ENCODE measurements around the gene MRPS12.
A peak's percentile ranks its signal among the peaks of the same experiment; 100 is the strongest.

MRPS12 gene

DNA sequence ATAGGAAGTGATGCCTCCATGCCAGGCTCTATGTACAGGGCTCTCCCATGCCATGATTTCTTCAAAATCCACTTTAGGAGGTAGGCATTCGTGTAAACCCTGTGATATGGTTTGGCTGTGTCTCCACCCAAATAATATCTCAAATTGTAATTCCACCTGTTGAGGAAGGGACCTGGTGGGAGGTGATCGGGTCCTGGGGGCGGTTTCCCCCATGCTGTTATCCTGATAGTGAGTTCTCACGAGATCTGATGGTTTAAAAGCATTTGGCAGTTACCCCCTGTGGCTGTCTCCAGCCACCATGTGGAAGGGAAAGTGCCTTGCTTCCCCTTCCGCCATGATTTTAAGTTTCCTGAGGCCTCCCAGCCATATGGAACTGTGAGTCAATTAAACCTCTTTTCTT, 8.3 kb upstream of the MRPS12 start:
- TF ChIP-seq, protein P1, sequence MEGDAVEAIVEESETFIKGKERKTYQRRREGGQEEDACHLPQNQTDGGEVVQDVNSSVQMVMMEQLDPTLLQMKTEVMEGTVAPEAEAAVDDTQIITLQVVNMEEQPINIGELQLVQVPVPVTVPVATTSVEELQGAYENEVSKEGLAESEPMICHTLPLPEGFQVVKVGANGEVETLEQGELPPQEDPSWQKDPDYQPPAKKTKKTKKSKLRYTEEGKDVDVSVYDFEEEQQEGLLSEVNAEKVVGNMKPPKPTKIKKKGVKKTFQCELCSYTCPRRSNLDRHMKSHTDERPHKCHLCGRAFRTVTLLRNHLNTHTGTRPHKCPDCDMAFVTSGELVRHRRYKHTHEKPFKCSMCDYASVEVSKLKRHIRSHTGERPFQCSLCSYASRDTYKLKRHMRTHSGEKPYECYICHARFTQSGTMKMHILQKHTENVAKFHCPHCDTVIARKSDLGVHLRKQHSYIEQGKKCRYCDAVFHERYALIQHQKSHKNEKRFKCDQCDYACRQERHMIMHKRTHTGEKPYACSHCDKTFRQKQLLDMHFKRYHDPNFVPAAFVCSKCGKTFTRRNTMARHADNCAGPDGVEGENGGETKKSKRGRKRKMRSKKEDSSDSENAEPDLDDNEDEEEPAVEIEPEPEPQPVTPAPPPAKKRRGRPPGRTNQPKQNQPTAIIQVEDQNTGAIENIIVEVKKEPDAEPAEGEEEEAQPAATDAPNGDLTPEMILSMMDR (IDR thresholded peaks at IDR 0.05), result no peak
- Histone ChIP-seq H3K4me1 (no peaks in the 10 kb centered on the region), H3K9me3 (no peaks in the 10 kb centered on the region), H3K36me3 (peaks cover 9 to 41% (median 11%) of the 10 kb centered on the region in 3 donors), H3K27ac (no peak overlapping the region), H3K27me3 (no peaks in the 10 kb centered on the region), H3K4me3 (no peak overlapping the region)
- peak in 1 of 2 donors; percentile 13 for DNase-seq
- intact Hi-C loops (cut with DNase I; ENCODE audit: low total_unique reads), result no loop called here

DNA sequence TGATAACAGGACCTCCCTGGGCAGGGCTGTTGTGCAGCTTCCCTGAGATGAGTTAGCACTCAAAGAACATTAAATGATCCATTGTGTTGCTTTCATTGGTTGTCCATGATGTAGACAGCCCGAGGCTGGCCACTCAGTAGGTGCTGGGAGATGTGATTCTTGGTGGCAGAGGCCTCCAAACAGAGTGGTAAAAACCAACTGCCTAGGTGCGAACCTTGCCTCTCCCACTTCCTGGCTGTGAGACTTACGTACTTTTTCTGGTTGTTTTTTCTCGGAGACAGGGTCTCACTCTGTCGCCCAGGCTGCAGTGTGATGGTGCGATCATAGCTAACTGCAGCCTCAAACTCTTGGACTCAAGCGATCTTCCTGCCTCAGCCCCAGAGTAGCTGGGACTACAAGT, 6.4 kb upstream of the MRPS12 start:
- Histone ChIP-seq H3K9me3 (no peaks in the 10 kb centered on the region), H3K36me3 (peaks cover 9 to 41% (median 11%) of the 10 kb centered on the region in 3 donors)
- intact Hi-C loops (cut with DNase I; ENCODE audit: low total_unique reads), result no loop called here

DNA sequence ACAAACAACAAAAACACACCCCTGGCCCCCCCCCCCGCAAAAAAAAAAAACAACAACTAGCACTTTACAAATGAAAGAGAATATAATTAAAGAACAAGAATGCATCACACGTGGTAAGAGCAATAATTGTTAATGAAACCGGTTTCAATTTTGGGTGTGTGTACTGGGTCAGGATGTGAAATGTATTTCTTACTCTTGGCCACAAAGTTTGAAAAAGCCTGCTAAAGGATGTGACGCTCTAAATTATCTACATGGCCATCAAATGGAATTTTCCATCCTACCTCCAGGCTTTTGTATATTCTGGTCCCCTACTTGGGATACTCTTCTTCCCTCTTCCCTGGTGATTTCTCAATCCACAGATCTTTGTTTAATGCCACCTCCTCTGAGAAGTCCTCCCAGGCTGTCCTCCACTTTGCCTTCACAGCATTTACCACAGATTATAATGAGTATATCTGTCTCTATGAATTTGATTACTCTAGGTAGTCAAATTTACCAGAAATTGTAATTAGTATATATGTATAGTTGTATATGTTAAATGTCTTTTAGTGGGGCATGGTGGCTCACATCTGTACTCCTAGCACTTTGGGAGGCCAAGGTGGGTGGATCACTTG, 2.2 kb upstream of the MRPS12 start:
- Histone ChIP-seq H3K27ac (no peak overlapping the region), H3K36me3 (peaks cover 13 to 37% (median 14%) of the 10 kb centered on the region in 3 donors), H3K9me3 (no peaks in the 10 kb centered on the region), H3K4me1 (peaks cover 0 to 21% (median 19%) of the 10 kb centered on the region in 4 donors), H3K27me3 (no peaks in the 10 kb centered on the region), H3K4me3 (no peak overlapping the region)
- no peak for DNase-seq
- intact Hi-C loops (cut with DNase I; ENCODE audit: low total_unique reads), result no loop called here
- TF ChIP-seq, protein P1 (IDR thresholded peaks at IDR 0.05), result no peak

More for the DNA sequence above, 6.4 kb upstream of the MRPS12 start:
- Histone ChIP-seq H3K27me3 (no peaks in the 10 kb centered on the region), H3K27ac (no peak overlapping the region), H3K4me3 (no peak overlapping the region), H3K4me1 (no peaks in the 10 kb centered on the region)
- TF ChIP-seq, protein P1 (IDR thresholded peaks at IDR 0.05), result no peak
- DNase-seq, result peak in 1 of 2 donors; percentile 25

DNA sequence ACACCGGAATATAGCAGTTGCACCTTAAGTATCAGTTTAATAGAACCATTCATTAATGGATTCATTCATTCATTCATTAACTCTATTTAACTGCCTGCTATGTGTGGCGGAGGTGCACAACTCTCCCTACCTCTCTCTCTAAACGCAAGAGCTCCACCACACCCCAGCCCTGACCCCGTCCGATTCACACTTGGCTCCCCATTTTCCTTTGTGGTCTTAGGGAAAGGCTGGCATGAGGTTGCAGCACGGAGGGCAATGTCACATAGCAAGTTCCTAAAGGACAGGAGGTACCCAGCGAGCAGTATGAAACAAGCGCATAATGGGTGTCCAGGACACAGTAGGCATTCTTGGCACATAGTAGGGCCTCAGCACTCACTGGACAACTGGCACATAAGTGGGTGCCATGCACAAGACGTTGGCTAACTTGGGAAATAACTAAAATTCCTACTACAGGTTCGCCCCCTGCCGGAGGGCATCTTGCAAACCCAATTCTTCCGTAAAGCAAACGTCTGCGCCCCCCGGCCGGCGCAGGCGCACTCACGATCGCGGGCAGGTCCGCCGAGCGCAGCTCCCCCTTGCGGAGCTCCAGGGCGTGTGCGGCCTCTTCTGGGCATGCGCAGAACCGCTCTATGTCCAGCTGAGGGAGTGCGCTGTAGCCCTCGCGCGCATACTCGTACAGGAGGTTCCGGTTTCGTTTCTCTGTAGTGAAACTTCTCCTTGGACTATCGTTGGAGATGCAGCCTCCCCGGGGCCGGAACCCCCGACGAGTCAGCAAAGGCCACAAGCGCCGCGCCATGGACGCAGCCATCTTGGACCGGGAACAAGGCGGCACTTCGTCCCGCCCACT, 592 bp upstream of the MRPS12 start, which contains the start of gene SARS2:
Gene SARS2 (minus strand): TSS at position 835 of the 847 bp plus-strand sequence. CDS start 27 bp downstream, at position 808.
- intact Hi-C loops (cut with DNase I; ENCODE audit: low total_unique reads), result no loop called here
- H3K36me3 ChIP-seq, result peaks cover 7 to 32% (median 19%) of the 10 kb centered on the region in 3 donors
- H3K27me3 ChIP-seq, result no peaks in the 10 kb centered on the region
- H3K27ac ChIP-seq, result peak within 1 kb of the TSS; percentile 74 to 83
- peak; percentile 91 to 95 for DNase-seq
- H3K4me3 ChIP-seq, result peak within 1 kb of the TSS; percentile 64 to 84
- peaks cover 0 to 21% (median 19%) of the 10 kb centered on the region in 4 donors for H3K4me1 ChIP-seq
- TF ChIP-seq, protein P1 (IDR thresholded peaks at IDR 0.05), result peak; percentile 98 to 100
- H3K9me3 ChIP-seq, result no peaks in the 10 kb centered on the region

DNA sequence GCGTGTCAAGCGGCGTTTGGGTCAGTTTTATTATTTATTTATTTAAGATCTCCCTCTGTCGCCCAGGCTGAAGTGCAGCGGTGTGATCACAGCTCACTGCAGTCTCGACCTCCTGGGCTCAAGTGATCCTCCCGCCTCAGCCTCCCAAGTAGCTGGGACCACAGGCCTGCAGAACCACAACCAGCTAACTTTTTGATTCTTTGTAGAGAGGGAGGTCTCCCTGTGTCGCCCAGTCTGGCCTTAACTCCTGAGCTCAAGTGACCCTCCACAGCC, 713 bp downstream of the MRPS12 start:
- no peak for DNase-seq
- TF ChIP-seq, protein P1 (IDR thresholded peaks at IDR 0.05), result no peak
- Histone ChIP-seq H3K27me3 (no peaks in the 10 kb centered on the region), H3K4me1 (peaks cover 0 to 21% (median 19%) of the 10 kb centered on the region in 4 donors), H3K4me3 (peak overlapping the region; percentile 64 to 84), H3K9me3 (no peaks in the 10 kb centered on the region), H3K36me3 (peaks cover 4 to 28% (median 12%) of the 10 kb centered on the region in 3 donors), H3K27ac (peak overlapping the region; percentile 74 to 83)
- intact Hi-C loops (cut with DNase I; ENCODE audit: low total_unique reads), result no loop called here
